Cardiac fibroblast (primary cell): Measurements from ENCODE around the gene TEKT3.
A peak's percentile ranks its signal among the peaks of the same experiment; 100 is the strongest.

Experiments
- DNase-seq, 2 donors: peaks; one replicate each; pipeline versions ENCODE4 v3.0.0 to v3.0.0-alpha.2; 2010; ENCODE audit warnings: low read depth in 2 of 2
- H3K4me3 ChIP-seq, 2 donors: replicated peaks in 1 of 2; 1 replicate in 1 of 2; 2 replicates in 1 of 2; pipeline ENCODE4 v1.5.1; 2011; ENCODE audit warnings: low read depth in 2 of 2, low read length in 2 of 2, mild to moderate bottlenecking in 2 of 2, moderate library complexity in 1 of 2
- TF ChIP-seq, protein P1 (sequence below): IDR thresholded peaks from one replicate; pipeline ENCODE4 v1.5.1; 2011; ENCODE audit warnings: low read depth, mild to moderate bottlenecking, low read length, inconsistent platforms

Gene TEKT3

GRCh38 chr17:15308758-15309157 is 32.6 kb downstream of the TEKT3 start:
- DNase-seq = no peak
- H3K4me3 ChIP-seq = no peak overlapping the region
- TF ChIP-seq, protein P1, sequence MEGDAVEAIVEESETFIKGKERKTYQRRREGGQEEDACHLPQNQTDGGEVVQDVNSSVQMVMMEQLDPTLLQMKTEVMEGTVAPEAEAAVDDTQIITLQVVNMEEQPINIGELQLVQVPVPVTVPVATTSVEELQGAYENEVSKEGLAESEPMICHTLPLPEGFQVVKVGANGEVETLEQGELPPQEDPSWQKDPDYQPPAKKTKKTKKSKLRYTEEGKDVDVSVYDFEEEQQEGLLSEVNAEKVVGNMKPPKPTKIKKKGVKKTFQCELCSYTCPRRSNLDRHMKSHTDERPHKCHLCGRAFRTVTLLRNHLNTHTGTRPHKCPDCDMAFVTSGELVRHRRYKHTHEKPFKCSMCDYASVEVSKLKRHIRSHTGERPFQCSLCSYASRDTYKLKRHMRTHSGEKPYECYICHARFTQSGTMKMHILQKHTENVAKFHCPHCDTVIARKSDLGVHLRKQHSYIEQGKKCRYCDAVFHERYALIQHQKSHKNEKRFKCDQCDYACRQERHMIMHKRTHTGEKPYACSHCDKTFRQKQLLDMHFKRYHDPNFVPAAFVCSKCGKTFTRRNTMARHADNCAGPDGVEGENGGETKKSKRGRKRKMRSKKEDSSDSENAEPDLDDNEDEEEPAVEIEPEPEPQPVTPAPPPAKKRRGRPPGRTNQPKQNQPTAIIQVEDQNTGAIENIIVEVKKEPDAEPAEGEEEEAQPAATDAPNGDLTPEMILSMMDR = no peak

GRCh38 chr17:15307710-15308111 is 33.7 kb downstream of the TEKT3 start:
- no peak overlapping the region for H3K4me3 ChIP-seq
- TF ChIP-seq, protein P1 = no peak
- DNase-seq = peak in 1 of 2 donors; percentile 6

DNA sequence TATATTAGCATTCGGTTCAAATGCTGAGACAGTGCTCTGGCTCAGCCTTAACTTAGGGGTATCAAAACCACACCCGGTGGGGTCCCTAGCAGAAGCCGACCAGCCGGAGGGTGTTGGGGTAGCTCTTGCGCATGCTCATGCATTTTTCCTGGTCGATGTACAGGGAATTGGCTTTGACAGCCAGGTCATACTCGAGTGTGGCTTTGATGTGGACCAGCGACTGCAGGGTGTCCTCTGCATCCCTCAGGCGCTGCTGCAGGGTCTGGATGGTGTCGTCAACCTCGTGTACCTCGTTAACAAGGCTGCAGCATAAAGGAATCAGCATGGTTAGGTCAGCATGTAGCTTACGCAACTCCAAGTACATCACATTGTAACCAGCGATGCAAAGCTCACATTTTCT is 37.5 kb downstream of the TEKT3 start:
- H3K4me3 ChIP-seq = no peak overlapping the region
- TF ChIP-seq, protein P1 = no peak
- no peak for DNase-seq

DNA sequence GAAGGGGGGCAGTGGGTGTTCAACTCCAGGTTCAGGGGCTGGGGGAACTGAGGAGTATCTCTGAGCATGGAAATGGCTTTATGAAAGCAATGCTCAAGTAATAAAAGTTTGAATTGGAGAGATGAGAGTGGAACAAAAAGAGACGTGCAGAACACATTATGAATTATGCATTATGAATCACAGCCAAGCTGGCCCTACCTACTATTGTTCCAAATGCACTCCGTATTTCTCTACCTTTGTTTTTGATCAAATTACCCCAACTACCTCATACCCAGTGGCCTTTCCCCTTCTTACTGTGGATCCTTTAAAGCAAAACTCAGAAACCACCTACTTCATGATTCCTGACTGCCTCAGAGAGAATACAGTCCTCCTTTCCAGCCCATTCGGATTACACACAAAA is 38.1 kb downstream of the TEKT3 start:
- H3K4me3 ChIP-seq = no peak overlapping the region
- TF ChIP-seq, protein P1 = no peak
- DNase-seq = peak in 1 of 2 donors; percentile 11

DNA sequence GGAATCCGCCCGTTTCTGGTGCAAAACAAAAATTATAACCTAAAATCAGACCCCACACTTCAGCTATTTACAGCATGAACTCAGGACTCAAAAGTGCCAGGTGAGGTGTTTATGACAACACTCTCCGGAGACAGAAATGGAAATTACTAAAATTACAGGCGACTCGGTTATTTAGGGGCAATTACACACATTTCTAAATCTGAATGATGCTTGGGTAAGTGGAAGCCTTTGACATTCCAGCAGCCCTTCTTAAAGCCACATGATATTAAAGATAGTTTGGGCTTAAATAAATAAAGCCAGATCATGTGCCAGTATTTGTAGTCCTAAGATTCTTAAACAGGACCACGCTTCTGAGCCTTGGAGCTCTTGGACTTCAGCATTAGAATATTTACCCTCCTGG is 39.6 kb downstream of the TEKT3 start:
- DNase-seq = no peak
- no peak overlapping the region for H3K4me3 ChIP-seq
- TF ChIP-seq, protein P1 = no peak

GRCh38 chr17:15298176-15298575 is 43.2 kb downstream of the TEKT3 start:
- TF ChIP-seq, protein P1 = no peak
- DNase-seq = peak; percentile 47 to 74
- H3K4me3 ChIP-seq = no peak overlapping the region

- H3K4me3 ChIP-seq = no peak overlapping the region
- DNase-seq = no peak
- TF ChIP-seq, protein P1 = no peak
Observed at GRCh38 chr17:15293558-15293957, 47.8 kb downstream of the TEKT3 start.
